Endothelial cell of umbilical vein (primary cell): ENCODE measurements around the gene FGF22. TPM values are rescaled to one million over a fixed set of nuclear protein-coding genes. Genes with fewer than 3 reads are reported as not detected.

ENCODE experiments used
- BruUV-seq: library from RNA; stranded (reverse); fragments of 400-500 nt; replicated peaks from 2 replicates; lab custom pipeline; 2021; lab: Mats Ljungman, UMichigan
- CTCF ChIA-PET: fragments of 300-600, 350-600 bp; sonication (Branson Sonifier 250); formaldehyde crosslinking; loops from one replicate; lab custom pipeline; 2021; ENCODE audit warnings: antibody characterized with exemption, inconsistent platforms; lab: Charles Lee
- POLR2A ChIA-PET: fragments of 300-600, 350-600 bp; sonication (Branson Sonifier 250); formaldehyde crosslinking; loops from one replicate; lab custom pipeline; 2021; ENCODE audit warnings: antibody characterized with exemption, inconsistent platforms; lab: Charles Lee
- DNase-seq: peaks from one replicate; pipeline ENCODE4 v3.0.0-alpha.2; 2011; ENCODE audit warnings: low read depth, low spot score
- FAIRE-seq: peaks from 2 replicates; lab custom pipeline; 2011; peaks lifted over from hg19 to GRCh38; lab: Jason Lieb, UNC
- H2AFZ ChIP-seq: 2 replicates; pipeline ENCODE4 v1.6.0; 2012; ENCODE audit warnings: low read depth, low read length, control low read depth, inconsistent platforms
- H3K27ac ChIP-seq: 2 replicates; pipeline ENCODE4 v1.5.1; 2011; ENCODE audit warnings: low read depth, mild to moderate bottlenecking, control low read depth, low read length, moderate library complexity; ENCODE audit not compliant: insufficient read depth
- H3K27me3 ChIP-seq, 2 experiments: 2 replicates each; pipeline versions ENCODE4 v1.6.0 to v1.6.1; 2011; ENCODE audit warnings: low read length in 2 of 2, mixed read lengths in 1 of 2; ENCODE audit not compliant: control insufficient read depth in 2 of 2, insufficient read depth in 2 of 2
- H3K36me3 ChIP-seq, 2 experiments: 2 replicates in 1 of 2; 3 replicates in 1 of 2; pipeline ENCODE4 v1.5.1; 2011; ENCODE audit warnings: low read length in 2 of 2, mild to moderate bottlenecking in 1 of 2, moderate library complexity in 1 of 2; ENCODE audit not compliant: control insufficient read depth in 2 of 2, insufficient read depth in 2 of 2; ENCODE audit errors: extremely low read depth in 1 of 2
- H3K4me1 ChIP-seq: 3 replicates; pipeline ENCODE4 v1.5.1; 2011; ENCODE audit warnings: mild to moderate bottlenecking, low read length; ENCODE audit not compliant: control insufficient read depth, insufficient read depth; ENCODE audit errors: extremely low read depth
- H3K4me2 ChIP-seq: 2 replicates; pipeline ENCODE4 v1.6.1; 2011; ENCODE audit warnings: low read length, control low read depth, mixed read lengths; ENCODE audit not compliant: insufficient read depth
- H3K4me3 ChIP-seq, 3 experiments: fragments of 200-600 bp in 1 of 3; sonication (generic), shearing (Covaris generic) in 1 of 3; replicated peaks in 1 of 3; 2 replicates each; pipeline ENCODE4 v1.5.1; 2011 to 2016; ENCODE audit warnings: control low read depth in 3 of 3, low read length in 3 of 3, mild to moderate bottlenecking in 2 of 3, inconsistent platforms in 1 of 3, low read depth in 1 of 3, moderate library complexity in 1 of 3; ENCODE audit not compliant: insufficient read depth in 1 of 3
- H3K79me2 ChIP-seq: 2 replicates; pipeline ENCODE4 v1.6.0; 2012; ENCODE audit warnings: low read length, inconsistent platforms; ENCODE audit not compliant: control insufficient read depth, insufficient read depth
- H3K9ac ChIP-seq: replicated peaks from 2 replicates; pipeline ENCODE3; 2011; ENCODE audit warnings: low read length, control low read depth; ENCODE audit not compliant: insufficient read depth; ENCODE audit errors: extremely low read depth
- H3K9me1 ChIP-seq: replicated peaks from 3 replicates; pipeline ENCODE4 v1.6.0; 2011; ENCODE audit warnings: mild to moderate bottlenecking, low read length; ENCODE audit not compliant: control insufficient read depth, insufficient read depth; ENCODE audit errors: extremely low read depth
- H3K9me3 ChIP-seq: replicated peaks from 2 replicates; pipeline ENCODE4 v1.5.1; 2012; ENCODE audit warnings: low read length, inconsistent platforms; ENCODE audit not compliant: control insufficient read depth, insufficient read depth
- H4K20me1 ChIP-seq: replicated peaks from 2 replicates; pipeline ENCODE3; 2011; ENCODE audit warnings: mild to moderate bottlenecking, low read length; ENCODE audit not compliant: control insufficient read depth, insufficient read depth; ENCODE audit errors: extremely low read depth
- EZH2 ChIP-seq: IDR thresholded peaks from 2 replicates; pipeline ENCODE4 v1.6.1; 2012; ENCODE audit warnings: borderline replicate concordance, low read depth, mild to moderate bottlenecking, moderate library complexity, low read length, inconsistent platforms; ENCODE audit not compliant: severe bottlenecking
- FOS ChIP-seq: IDR thresholded peaks from 2 replicates; pipeline ENCODE4 v1.6.1; 2011; ENCODE audit warnings: mild to moderate bottlenecking, low read length, moderate library complexity, borderline replicate concordance; ENCODE audit not compliant: insufficient read depth
- GATA2 ChIP-seq: IDR thresholded peaks from 2 replicates; pipeline ENCODE4 v1.7.0; 2011; ENCODE audit warnings: low read depth, mild to moderate bottlenecking, moderate library complexity, mixed read lengths, low read length; ENCODE audit not compliant: insufficient read length, insufficient read depth
- JUN ChIP-seq: IDR thresholded peaks from 2 replicates; pipeline ENCODE4 v1.6.1; 2011; ENCODE audit warnings: borderline replicate concordance, low read depth; ENCODE audit not compliant: insufficient read length, insufficient read depth
- MYC ChIP-seq: IDR thresholded peaks from one replicate; pipeline ENCODE4 v1.6.1; 2011; ENCODE audit warnings: mild to moderate bottlenecking, low read depth, low read length
- POLR2A ChIP-seq: IDR thresholded peaks from 2 replicates; pipeline ENCODE4 v1.6.1; 2012; ENCODE audit warnings: low read depth, mild to moderate bottlenecking, control low read depth, low read length
- POLR2AphosphoS5 ChIP-seq: IDR thresholded peaks from 2 replicates; pipeline ENCODE4 v1.6.1; 2012; ENCODE audit warnings: low read depth, mild to moderate bottlenecking, control low read depth, low read length, moderate library complexity; ENCODE audit not compliant: insufficient read depth
- dilution Hi-C: fragments of 300-500 bp; cut with MboI; formaldehyde crosslinking; loops from one replicate; pipeline ENCODE4 v1.15.0; 2019; ENCODE audit warnings: low sequenced_read_pairs; ENCODE audit not compliant: extremely low pct_ligation_motif_present
- intact Hi-C: fragments of 100-400 bp; cut with micrococcal nuclease; formaldehyde crosslinking; loops from one replicate; pipeline ENCODE4 v1.10.0; 2022
- polyA plus RNA-seq, 4 experiments: library from polyadenylated mRNA; depleted of rRNA in 3 of 4; stranded (reverse) in 3 of 4; unstranded in 1 of 4; fragments of >200 nt; gene quantifications; 2 replicates each; pipeline versions ENCODE4 v1.2.1 to v1.2.3, GENCODE V29; 2011 to 2012; ENCODE audit warnings: missing spikeins in 1 of 4
- total RNA-seq: library from RNA; stranded (reverse); gene quantifications from 2 replicates; pipeline ENCODE4 v1.2.3, GENCODE V29; 2021
- TF ChIP-seq, protein P1 (sequence below), 2 donors: IDR thresholded peaks; 1 replicate in 1 of 2; 2 replicates in 1 of 2; pipeline ENCODE4 v1.5.1; 2011; ENCODE audit warnings: low read length in 2 of 2, mild to moderate bottlenecking in 2 of 2, moderate library complexity in 2 of 2, control low read depth in 1 of 2, inconsistent platforms in 1 of 2, low read depth in 1 of 2; ENCODE audit not compliant: insufficient read depth in 1 of 2; ENCODE audit errors: extremely low read depth in 1 of 2
- TF ChIP-seq, protein P2 (sequence below): IDR thresholded peaks from 2 replicates; pipeline ENCODE4 v1.6.1; 2011; ENCODE audit not compliant: insufficient read depth, insufficient read length

Gene FGF22
- total and polyA plus RNA-seq, 2 donors (not counting 3 experiments of a cell fraction or from before 2014, with no cell fraction given), result 0.07 TPM; not detected in 1

DNA sequence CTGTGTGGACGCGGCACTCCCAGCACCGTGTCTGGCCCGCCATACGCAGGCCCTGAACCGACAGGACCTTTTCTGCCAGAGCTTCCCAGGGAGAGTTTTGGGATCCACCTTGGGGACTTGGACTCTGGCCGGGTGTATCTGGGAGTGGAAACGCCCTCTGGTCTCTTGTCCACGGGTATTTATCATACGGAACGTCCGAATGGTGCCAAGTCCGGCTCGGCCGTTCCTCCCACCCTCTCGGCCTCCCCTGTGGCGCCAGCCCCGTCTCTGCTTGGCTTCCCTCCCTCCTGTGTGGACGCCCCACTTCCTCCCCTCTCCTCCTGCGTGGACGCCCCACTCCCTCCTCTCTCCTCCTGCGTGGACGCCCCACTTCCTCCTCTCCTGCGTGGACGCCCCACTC lies 37.9 kb upstream of the FGF22 start:
- Histone ChIP-seq H3K36me3 (no peaks in the 10 kb centered on the region), H3K9me3 (no peaks in the 10 kb centered on the region), H3K27ac (no peak overlapping the region), H2AFZ (no peak overlapping the region), H3K9me1 (no peaks in the 10 kb centered on the region), H3K79me2 (no peaks in the 10 kb centered on the region), H3K4me3 (no peak overlapping the region), H3K27me3 (no peaks in the 10 kb centered on the region), H3K4me2 (no peak overlapping the region), H3K9ac (no peak overlapping the region), H3K4me1 (no peaks in the 10 kb centered on the region), H4K20me1 (no peaks in the 10 kb centered on the region)
- no peak for FAIRE-seq
- intact Hi-C loops, result no loop called here
- no TSS peak for BruUV-seq
- TF ChIP-seq, protein P1, sequence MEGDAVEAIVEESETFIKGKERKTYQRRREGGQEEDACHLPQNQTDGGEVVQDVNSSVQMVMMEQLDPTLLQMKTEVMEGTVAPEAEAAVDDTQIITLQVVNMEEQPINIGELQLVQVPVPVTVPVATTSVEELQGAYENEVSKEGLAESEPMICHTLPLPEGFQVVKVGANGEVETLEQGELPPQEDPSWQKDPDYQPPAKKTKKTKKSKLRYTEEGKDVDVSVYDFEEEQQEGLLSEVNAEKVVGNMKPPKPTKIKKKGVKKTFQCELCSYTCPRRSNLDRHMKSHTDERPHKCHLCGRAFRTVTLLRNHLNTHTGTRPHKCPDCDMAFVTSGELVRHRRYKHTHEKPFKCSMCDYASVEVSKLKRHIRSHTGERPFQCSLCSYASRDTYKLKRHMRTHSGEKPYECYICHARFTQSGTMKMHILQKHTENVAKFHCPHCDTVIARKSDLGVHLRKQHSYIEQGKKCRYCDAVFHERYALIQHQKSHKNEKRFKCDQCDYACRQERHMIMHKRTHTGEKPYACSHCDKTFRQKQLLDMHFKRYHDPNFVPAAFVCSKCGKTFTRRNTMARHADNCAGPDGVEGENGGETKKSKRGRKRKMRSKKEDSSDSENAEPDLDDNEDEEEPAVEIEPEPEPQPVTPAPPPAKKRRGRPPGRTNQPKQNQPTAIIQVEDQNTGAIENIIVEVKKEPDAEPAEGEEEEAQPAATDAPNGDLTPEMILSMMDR (IDR thresholded peaks at IDR 0.05; ENCODE audit: extremely low read depth in 1 of 2, insufficient read depth in 1 of 2, low read depth in 1 of 2, low read length in 2 of 2), result no peak
- no peak for TF ChIP-seq EZH2
- ChIA-PET POLR2A (no interaction called here), CTCF (no interaction called here)
- DNase-seq, result no peak
- dilution Hi-C loops, result no loop called here

GRCh38 chr19:602391-603301 lies 37.0 kb upstream of the FGF22 start:
- no peaks in the 10 kb centered on the region for H3K36me3 ChIP-seq
- intact Hi-C loops (no loop called here), dilution Hi-C loops (no loop called here)
- no peak overlapping the region for H3K9ac ChIP-seq
- H3K9me1 ChIP-seq, result no peaks in the 10 kb centered on the region
- H3K4me3 ChIP-seq, result no peak overlapping the region
- H4K20me1 ChIP-seq, result no peaks in the 10 kb centered on the region
- no peak overlapping the region for H3K27ac ChIP-seq
- ChIA-PET POLR2A (no interaction called here), CTCF (no interaction called here)
- no peak overlapping the region for H2AFZ ChIP-seq
- DNase-seq (no peak), FAIRE-seq (no peak)
- H3K79me2 ChIP-seq, result no peaks in the 10 kb centered on the region
- no peaks in the 10 kb centered on the region for H3K9me3 ChIP-seq
- H3K4me1 ChIP-seq, result no peaks in the 10 kb centered on the region
- no peak overlapping the region for H3K4me2 ChIP-seq
- no peaks in the 10 kb centered on the region for H3K27me3 ChIP-seq
- TF ChIP-seq GATA2 (no peak), EZH2 (no peak), POLR2AphosphoS5 (no peak), FOS (no peak), MYC (no peak), JUN (no peak), POLR2A (no peak)
- TF ChIP-seq, protein P1 (IDR thresholded peaks at IDR 0.05; ENCODE audit: extremely low read depth in 1 of 2, insufficient read depth in 1 of 2, low read depth in 1 of 2, low read length in 2 of 2), result no peak
- TF ChIP-seq, protein P2, sequence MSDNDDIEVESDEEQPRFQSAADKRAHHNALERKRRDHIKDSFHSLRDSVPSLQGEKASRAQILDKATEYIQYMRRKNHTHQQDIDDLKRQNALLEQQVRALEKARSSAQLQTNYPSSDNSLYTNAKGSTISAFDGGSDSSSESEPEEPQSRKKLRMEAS, result no peak
- no TSS peak for BruUV-seq
